Lower lobe of right lung (tissue), 2 donors: Measurements from ENCODE around the gene RBPMS2. TPM values are rescaled to one million over a fixed set of nuclear protein-coding genes. Genes with fewer than 3 reads are reported as not detected.
A peak's percentile ranks its signal among the peaks of the same experiment; 100 is the strongest.

Source experiments
- ATAC-seq, 2 donors: fragments of 200-7000 bp; cut with Tn5 transposase; one replicate each; pipeline ENCODE4 v1.9.1; 2020 to 2022; ENCODE audit warnings: mild to moderate bottlenecking in 2 of 2, moderate library complexity in 2 of 2
- DNase-seq: peaks from one replicate; pipeline ENCODE4 v3.0.0-alpha.2; 2020
- H3K27ac ChIP-seq: fragments of 200-600 bp; one replicate; pipeline ENCODE4 v1.8.0; 2022
- H3K27me3 ChIP-seq: fragments of 200-600 bp; one replicate; pipeline ENCODE4 v1.8.0; 2022; ENCODE audit warnings: low read depth
- H3K36me3 ChIP-seq: fragments of 200-600 bp; one replicate; pipeline ENCODE4 v1.8.0; 2022; ENCODE audit warnings: mild to moderate bottlenecking
- H3K4me1 ChIP-seq: fragments of 200-600 bp; one replicate; pipeline ENCODE4 v1.8.0; 2022
- H3K4me3 ChIP-seq: fragments of 200-600 bp; one replicate; pipeline ENCODE4 v1.8.0; 2022; ENCODE audit warnings: mild to moderate bottlenecking
- H3K9me3 ChIP-seq: fragments of 200-600 bp; one replicate; pipeline ENCODE4 v1.8.0; 2022
- intact Hi-C: fragments of 100-400 bp; cut with DNase I; formaldehyde crosslinking; loops from one replicate; pipeline ENCODE4 v1.11.0; 2022
- total RNA-seq: library from RNA; stranded (reverse); fragmentation: NEBNext Ultra II Directional; extraction: Animal tissue kit (Norgen Biotek cat#: 25700); gene quantifications from one replicate; pipeline ENCODE4 v1.2.1, GENCODE V29; 2021
- TF ChIP-seq, protein P1 (sequence below): fragments of 200-600 bp; IDR thresholded peaks from one replicate; pipeline ENCODE4 v1.8.0; 2022; ENCODE audit warnings: antibody characterized with exemption, mild to moderate bottlenecking
- donor health status: DM: no; HTN: yes; CAD: no; lungs with severe emphysema.

RBPMS2 gene
- total RNA-seq, 1 donor from 2014 or later = 4.0 TPM

DNA sequence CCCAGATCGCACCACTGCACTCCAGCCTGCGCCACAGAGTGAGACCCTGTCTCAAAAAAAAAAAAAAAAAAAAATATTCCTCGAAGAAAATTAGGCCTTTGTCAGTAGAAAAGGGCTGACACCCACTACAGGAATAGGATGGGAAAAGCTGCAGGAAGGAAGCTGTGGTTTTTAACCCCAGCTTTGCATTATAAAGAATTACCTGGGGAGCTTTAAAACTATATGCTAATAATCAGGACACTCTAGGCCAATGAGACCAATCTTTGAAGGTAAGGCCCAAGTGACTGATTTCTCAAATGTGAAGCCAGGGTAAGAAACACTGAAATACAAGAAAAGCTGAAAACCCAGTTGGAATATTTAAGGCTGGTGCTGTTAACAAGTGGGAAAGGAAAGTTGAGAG, 74.3 kb downstream of the RBPMS2 start:
- no peak for DNase-seq
- Histone ChIP-seq H3K4me3 (peak overlapping the region; percentile 82), H3K4me1 (peaks cover 68% of the 10 kb centered on the region), H3K27me3 (no peaks in the 10 kb centered on the region), H3K36me3 (no peaks in the 10 kb centered on the region), H3K9me3 (no peaks in the 10 kb centered on the region), H3K27ac (peak overlapping the region; percentile 70)
- TF ChIP-seq, protein P1, sequence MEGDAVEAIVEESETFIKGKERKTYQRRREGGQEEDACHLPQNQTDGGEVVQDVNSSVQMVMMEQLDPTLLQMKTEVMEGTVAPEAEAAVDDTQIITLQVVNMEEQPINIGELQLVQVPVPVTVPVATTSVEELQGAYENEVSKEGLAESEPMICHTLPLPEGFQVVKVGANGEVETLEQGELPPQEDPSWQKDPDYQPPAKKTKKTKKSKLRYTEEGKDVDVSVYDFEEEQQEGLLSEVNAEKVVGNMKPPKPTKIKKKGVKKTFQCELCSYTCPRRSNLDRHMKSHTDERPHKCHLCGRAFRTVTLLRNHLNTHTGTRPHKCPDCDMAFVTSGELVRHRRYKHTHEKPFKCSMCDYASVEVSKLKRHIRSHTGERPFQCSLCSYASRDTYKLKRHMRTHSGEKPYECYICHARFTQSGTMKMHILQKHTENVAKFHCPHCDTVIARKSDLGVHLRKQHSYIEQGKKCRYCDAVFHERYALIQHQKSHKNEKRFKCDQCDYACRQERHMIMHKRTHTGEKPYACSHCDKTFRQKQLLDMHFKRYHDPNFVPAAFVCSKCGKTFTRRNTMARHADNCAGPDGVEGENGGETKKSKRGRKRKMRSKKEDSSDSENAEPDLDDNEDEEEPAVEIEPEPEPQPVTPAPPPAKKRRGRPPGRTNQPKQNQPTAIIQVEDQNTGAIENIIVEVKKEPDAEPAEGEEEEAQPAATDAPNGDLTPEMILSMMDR = no peak
- intact Hi-C loops = no loop called here
- ATAC-seq = no peak

DNA sequence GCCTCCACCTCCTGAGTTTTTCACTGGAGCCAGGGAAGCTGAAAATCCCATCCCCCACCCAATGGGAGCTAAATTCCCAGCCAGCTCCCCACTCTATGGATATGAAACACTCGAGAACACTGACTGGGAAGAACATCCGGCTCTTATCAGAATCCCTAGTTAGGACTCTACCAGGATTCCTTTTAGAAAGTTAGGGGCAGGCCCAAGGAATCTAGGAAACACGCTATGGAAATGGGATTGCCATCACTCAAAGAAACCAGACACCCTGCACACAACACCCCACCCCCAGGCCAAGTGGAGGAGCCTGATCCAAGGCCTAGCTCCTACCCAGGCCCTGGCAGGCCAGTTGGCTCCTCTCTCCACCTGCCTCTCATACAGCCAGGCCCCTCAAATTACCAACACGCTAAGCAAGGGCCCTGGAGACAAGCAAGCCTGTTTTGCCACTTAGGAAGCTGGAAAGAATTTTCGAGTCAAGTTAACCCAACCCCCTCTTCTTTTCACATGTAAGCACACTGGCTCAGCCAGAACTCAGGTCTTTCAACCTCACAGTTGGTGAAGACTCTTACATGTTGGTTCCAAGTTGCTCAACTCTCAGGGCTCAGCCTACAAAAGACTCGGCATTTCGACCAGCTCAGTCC, 75.5 kb downstream of the RBPMS2 start:
- Histone ChIP-seq H3K4me1 (peaks cover 79% of the 10 kb centered on the region), H3K4me3 (peak overlapping the region; percentile 82)
- DNase-seq = peak; percentile 75

DNA sequence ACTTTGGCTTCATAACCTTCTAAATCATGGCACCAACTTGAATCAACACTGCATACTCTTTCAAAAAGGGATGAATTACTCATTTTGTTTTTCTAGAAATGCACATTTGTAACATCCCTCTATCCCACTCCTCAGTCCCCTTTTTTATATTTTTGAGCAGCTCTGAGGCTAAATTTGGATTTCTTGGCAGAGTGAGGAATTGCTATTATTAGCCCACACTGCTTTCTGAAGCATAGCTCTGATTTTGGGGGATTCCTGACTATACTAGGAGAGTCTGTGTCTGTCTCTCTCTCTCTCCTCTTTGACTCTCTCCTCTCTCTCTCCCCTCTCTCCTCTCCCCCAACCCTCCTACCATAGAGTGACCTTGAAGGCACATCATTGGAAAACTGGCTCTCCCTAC, 76.6 kb downstream of the RBPMS2 start:
- peaks cover 84% of the 10 kb centered on the region for H3K4me1 ChIP-seq
- TF ChIP-seq, protein P1 = no peak
- no peak overlapping the region for H3K27ac ChIP-seq
- DNase-seq (no peak), ATAC-seq (no peak)
- intact Hi-C loops = no loop called here
- H3K27me3 ChIP-seq = no peaks in the 10 kb centered on the region
- H3K36me3 ChIP-seq = peaks cover 4% of the 10 kb centered on the region
- no peaks in the 10 kb centered on the region for H3K9me3 ChIP-seq
- no peak overlapping the region for H3K4me3 ChIP-seq

More for the DNA sequence above, 75.5 kb downstream of the RBPMS2 start:
- TF ChIP-seq, protein P1 = no peak
- no peaks in the 10 kb centered on the region for H3K27me3 ChIP-seq
- peak overlapping the region; percentile 70 for H3K27ac ChIP-seq
- H3K9me3 ChIP-seq = no peaks in the 10 kb centered on the region
- intact Hi-C loops = no loop called here
- ATAC-seq = peak; percentile 51 to 80
- peaks cover under 1% of the 10 kb centered on the region for H3K36me3 ChIP-seq

DNA sequence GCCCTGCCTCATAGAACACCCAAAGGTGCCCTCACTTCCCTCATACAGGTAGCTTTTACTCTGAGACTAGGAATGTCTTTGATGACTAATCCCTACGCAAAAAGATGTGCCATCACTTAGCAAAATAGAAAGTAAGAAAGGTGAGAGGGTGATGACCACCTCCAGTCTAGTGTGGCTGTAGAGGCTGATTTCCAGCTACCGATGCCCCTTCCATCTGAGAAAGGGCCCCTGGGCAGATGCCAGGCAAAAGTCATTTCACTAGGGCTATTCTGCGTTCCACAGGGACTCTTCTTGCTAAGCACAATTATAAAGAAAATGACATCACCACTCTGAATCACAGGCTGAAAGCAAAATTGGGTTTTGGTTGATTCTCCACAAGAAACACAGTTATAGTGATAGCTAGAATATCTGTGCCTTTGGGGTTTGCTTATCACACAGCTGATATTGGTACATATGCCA, 77.4 kb downstream of the RBPMS2 start:
- Histone ChIP-seq H3K27me3 (no peaks in the 10 kb centered on the region), H3K36me3 (peaks cover 4% of the 10 kb centered on the region), H3K9me3 (no peaks in the 10 kb centered on the region), H3K27ac (no peak overlapping the region), H3K4me1 (peaks cover 87% of the 10 kb centered on the region), H3K4me3 (no peak overlapping the region)
- DNase-seq = no peak
- ATAC-seq = peak in 1 of 2 donors; percentile 4
- TF ChIP-seq, protein P1 = no peak
- intact Hi-C loops = no loop called here

DNA sequence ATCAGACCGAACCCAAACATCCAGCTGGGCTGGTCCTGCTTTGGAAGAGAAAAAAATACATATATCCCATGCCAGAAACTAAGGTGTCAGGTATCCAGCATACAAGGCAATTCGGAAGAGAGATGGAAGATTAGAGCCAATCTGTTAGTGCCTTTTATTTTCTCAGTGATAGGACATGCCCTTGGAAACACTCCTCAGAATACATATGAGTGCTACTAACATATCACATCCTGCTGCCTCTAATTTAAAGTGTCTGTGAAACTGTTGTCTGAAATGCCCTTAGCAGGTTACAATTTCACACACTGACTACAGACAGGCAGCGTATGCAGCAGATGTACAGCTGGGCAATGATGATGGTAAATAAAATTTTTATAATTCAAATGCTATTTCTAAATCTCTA, 78.9 kb downstream of the RBPMS2 start:
- peaks cover 4% of the 10 kb centered on the region for H3K36me3 ChIP-seq
- no peak for DNase-seq
- TF ChIP-seq, protein P1 = no peak
- ATAC-seq = no peak
- H3K27ac ChIP-seq = no peak overlapping the region
- intact Hi-C loops = no loop called here
- H3K4me1 ChIP-seq = peaks cover 94% of the 10 kb centered on the region
- no peaks in the 10 kb centered on the region for H3K9me3 ChIP-seq
- no peak overlapping the region for H3K4me3 ChIP-seq
- no peaks in the 10 kb centered on the region for H3K27me3 ChIP-seq
